Measurements from ENCODE around the gene RASGRP3. TPM values are rescaled to one million over a fixed set of nuclear protein-coding genes. Genes with fewer than 3 reads are reported as not detected.

The RASGRP3 gene
- total RNA-seq, 1 experiment from 2014 or later: 4.6 TPM

DNA sequence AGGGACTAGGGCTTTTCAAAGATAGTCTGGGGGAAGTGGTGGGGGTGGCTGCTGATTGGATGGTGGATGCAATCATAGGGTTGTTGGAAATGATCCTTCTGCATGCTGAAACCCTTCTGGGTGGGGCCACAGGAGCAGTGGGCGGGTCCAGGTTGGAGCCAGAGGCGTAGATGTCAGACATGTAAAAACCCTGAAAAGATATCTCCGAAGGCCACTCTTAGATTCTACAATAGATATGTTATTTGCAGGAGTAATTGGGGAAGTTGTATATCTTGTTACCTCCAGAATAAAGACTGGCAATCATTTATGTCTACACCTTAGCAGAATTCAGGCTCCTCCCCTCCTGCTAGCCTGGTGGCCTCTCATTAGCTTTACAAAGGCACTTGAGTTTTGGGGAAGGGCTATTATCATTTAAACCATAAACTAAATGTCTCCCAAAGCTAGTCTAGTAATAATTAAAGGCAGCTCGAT lies 130.8 kb downstream of the RASGRP3 start:
- CTCF ChIA-PET: interaction anchor here (0.7 kb wide), 1 partner anchor 236 kb away, joined by 3 read pairs; no protein-coding TSS in a partner anchor
- Mint-ChIP-seq H3K9me3 (ENCODE audit: low read depth, unreplicated experiment) (no peaks in the 10 kb centered on the region), H3K4me3 (ENCODE audit: low read depth, unreplicated experiment) (no peak overlapping the region), H3K27ac (ENCODE audit: unreplicated experiment) (no peak overlapping the region), H3K4me1 (ENCODE audit: low read depth, unreplicated experiment) (no peaks in the 10 kb centered on the region), H3K27me3 (ENCODE audit: unreplicated experiment) (no peaks in the 10 kb centered on the region), H3K36me3 (ENCODE audit: insufficient read depth, unreplicated experiment) (no peaks in the 10 kb centered on the region)
- intact Hi-C loops (cut with micrococcal nuclease; ENCODE audit: unreplicated experiment): no loop called here
- no peak for DNase-seq
- TF ChIP-seq, protein P1, sequence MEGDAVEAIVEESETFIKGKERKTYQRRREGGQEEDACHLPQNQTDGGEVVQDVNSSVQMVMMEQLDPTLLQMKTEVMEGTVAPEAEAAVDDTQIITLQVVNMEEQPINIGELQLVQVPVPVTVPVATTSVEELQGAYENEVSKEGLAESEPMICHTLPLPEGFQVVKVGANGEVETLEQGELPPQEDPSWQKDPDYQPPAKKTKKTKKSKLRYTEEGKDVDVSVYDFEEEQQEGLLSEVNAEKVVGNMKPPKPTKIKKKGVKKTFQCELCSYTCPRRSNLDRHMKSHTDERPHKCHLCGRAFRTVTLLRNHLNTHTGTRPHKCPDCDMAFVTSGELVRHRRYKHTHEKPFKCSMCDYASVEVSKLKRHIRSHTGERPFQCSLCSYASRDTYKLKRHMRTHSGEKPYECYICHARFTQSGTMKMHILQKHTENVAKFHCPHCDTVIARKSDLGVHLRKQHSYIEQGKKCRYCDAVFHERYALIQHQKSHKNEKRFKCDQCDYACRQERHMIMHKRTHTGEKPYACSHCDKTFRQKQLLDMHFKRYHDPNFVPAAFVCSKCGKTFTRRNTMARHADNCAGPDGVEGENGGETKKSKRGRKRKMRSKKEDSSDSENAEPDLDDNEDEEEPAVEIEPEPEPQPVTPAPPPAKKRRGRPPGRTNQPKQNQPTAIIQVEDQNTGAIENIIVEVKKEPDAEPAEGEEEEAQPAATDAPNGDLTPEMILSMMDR (IDR thresholded peaks at IDR 0.05; ENCODE audit: unreplicated experiment): no peak
- BruUV-seq (replicated peaks): no TSS peak

DNA sequence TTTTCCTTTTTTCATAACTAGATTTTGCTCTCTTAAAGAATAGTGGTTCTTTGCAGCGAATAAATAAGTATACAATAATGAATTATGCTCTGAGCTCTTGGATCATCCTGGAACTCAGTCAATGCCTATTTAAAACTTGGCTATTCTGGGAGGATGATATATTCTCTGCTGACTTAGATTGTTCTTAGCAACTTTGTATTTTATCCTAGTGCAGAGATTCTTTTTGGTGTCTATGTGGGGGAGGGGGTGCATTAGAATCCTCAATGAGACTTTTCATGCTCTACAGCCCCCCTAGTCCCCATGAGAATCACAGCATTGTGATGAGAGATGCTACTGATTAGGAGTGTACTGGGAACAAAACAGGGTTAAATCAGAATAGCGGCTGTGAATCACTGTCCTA lies 131.5 kb downstream of the RASGRP3 start:
- CTCF ChIA-PET: no interaction called here

DNA sequence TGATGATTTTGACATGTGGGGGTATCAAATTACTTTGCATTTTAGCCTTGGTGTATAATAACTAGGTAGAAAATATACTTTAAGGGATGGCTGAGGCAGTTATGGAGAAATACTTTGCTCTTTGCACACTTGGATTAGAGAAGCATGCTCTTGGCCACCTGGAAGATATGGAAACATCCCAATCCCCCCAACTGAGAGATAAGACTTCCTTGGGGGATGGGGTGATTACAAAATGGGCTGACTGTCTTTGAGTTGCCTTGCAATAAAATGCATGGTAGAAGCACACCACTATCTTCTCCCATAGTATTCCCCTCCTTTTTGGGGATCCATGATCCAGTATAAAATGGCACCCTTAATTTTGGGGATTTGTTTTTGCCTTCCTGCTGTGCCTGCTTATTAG lies 137.7 kb downstream of the RASGRP3 start:
- intact Hi-C loops (cut with micrococcal nuclease; ENCODE audit: unreplicated experiment): no loop called here
- Mint-ChIP-seq H3K4me3 (ENCODE audit: low read depth, unreplicated experiment) (no peak overlapping the region), H3K4me1 (ENCODE audit: low read depth, unreplicated experiment) (peaks cover 7% of the 10 kb centered on the region), H3K27ac (ENCODE audit: unreplicated experiment) (no peak overlapping the region), H3K36me3 (ENCODE audit: insufficient read depth, unreplicated experiment) (no peaks in the 10 kb centered on the region), H3K27me3 (ENCODE audit: unreplicated experiment) (no peaks in the 10 kb centered on the region), H3K9me3 (ENCODE audit: low read depth, unreplicated experiment) (peaks cover 5% of the 10 kb centered on the region)
- CTCF ChIA-PET: no interaction called here
- no peak for DNase-seq
- BruUV-seq (replicated peaks): no TSS peak
- TF ChIP-seq, protein P1 (IDR thresholded peaks at IDR 0.05; ENCODE audit: unreplicated experiment): no peak

More for the DNA sequence above, 131.5 kb downstream of the RASGRP3 start:
- H3K27ac Mint-ChIP-seq (ENCODE audit: unreplicated experiment): no peak overlapping the region
- no peaks in the 10 kb centered on the region for H3K9me3 Mint-ChIP-seq (ENCODE audit: low read depth, unreplicated experiment)
- no peaks in the 10 kb centered on the region for H3K27me3 Mint-ChIP-seq (ENCODE audit: unreplicated experiment)
- no peak for DNase-seq
- H3K4me3 Mint-ChIP-seq (ENCODE audit: low read depth, unreplicated experiment): no peak overlapping the region
- intact Hi-C loops (cut with micrococcal nuclease; ENCODE audit: unreplicated experiment): no loop called here
- BruUV-seq (replicated peaks): no TSS peak
- H3K4me1 Mint-ChIP-seq (ENCODE audit: low read depth, unreplicated experiment): no peaks in the 10 kb centered on the region
- TF ChIP-seq, protein P1 (IDR thresholded peaks at IDR 0.05; ENCODE audit: unreplicated experiment): no peak
- no peaks in the 10 kb centered on the region for H3K36me3 Mint-ChIP-seq (ENCODE audit: insufficient read depth, unreplicated experiment)

Other genes starting within 250 kb of the RASGRP3 start
- 47.7 and 62.8 TPM in 2 replicates for gene FAM98A, start 122.7 kb downstream of the RASGRP3 start, total RNA-seq (2022)

Measured in Calu3 (cell line).